Medulla oblongata (tissue), 1 donor: Measurements from ENCODE around the gene NSMCE1.

Source experiments
- DNase-seq: peaks from one replicate; pipeline ENCODE4 v3.0.0-alpha.2; 2015; ENCODE audit errors: extremely low spot score

NSMCE1 gene

GRCh38 chr16:27243725-27244362, 24.7 kb downstream of the NSMCE1 start:
- DNase-seq, result no peak

DNA sequence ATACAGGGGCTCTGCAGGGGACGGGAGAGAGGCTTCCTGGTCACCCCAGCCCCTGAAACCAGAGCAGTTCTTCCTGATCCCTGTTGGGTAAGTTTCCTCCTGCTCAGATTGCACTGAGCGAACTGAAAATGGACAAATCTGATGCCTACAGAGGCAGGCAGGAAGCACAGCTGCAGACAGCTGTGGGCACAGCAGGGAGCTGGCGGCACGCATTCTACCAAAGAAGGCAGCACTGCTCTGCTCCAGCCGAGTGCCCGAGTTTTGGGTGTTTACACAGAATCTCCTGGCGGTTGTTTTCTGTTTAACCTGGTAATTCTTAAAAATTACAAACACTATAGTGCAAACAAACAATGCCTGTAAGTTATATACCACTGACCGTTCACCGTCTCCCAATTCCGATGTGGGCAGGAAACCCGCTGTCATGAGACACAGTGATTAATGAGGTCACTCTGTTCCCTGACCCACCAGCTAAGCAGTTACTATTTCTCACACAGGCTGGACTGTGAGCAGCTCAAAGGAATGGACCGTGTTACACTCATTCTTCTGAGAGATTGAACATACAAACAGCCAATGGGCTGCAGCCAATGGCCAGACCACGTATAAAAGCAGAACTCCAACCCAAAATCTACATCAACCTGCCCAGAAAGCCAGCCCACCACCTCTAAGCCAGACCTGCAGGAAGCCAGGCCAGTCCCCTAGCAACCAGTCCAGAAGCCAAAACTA, 25.5 kb downstream of the NSMCE1 start:
- DNase-seq, result peak; percentile 66

DNA sequence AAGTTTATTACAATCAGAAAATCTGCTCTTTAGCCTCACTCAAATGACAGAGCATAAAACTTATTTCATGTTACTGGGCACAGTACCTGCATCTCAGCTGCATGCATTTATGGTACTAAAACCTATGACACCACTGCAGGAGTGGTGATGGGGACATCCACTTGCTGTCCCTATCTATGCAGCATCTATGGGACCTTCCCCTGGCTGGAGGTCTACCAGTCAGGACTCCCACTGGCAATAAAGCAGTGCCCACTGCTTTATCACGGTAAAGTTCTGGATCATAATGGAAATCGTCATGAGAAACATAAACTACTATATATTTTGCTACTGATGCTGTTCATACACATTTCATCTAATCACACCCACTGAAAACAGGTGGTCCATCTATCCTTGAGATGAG, 26.2 kb downstream of the NSMCE1 start:
- DNase-seq, result no peak

- no peak for DNase-seq
Measured at GRCh38 chr16:27241658-27242057, 26.9 kb downstream of the NSMCE1 start.

DNA sequence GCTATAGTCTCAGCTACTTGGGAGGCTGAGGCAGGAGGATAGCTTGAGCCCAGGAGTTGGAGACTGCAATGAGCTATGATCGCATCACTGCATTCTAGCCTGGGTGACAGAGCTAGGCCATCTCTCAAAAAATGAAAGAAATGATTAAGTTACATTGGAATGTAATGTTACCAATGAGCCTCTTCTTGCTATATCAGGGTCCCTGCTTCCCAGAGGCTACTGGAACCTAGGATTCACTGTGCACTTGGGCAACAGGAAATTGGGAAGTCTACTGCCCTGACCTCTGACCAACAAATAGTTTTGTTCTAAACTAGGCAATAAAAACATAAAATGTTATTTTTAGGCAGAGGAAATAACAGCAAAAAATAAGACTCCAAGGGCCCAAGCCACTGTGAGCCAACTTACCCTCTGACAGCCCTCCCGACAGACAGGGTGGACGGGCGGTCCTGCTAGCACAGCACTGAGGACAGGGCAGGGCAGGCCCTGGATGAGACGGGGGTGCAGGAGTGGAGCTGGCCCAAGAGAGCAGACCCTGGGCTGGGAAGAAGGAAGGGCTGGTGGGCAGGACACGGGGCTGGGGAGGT, 27.5 kb downstream of the NSMCE1 start:
- no peak for DNase-seq

GRCh38 chr16:27239906-27240655, 28.5 kb downstream of the NSMCE1 start:
- DNase-seq, result no peak

GRCh38 chr16:27239026-27239425, 29.5 kb downstream of the NSMCE1 start:
- no peak for DNase-seq

DNA sequence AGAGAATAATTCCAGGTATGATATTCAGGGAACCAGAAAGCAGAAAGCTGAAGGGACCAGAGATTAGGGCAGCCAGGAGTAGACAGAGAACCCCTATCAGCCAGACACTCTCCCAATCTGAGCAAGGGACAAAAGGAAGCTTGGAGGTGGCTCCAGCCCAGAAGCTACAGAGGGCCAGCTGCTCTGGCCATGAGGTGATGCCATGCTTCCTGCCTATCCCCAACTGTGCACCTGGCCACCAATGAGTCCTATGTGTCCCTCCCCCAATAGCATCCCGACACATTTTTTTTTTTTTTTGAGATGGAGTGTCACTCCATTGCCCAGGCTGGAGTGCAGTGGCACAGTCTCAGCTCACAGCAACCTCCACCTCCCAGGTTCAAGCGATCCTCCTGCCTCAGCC, 30.0 kb downstream of the NSMCE1 start:
- no peak for DNase-seq

GRCh38 chr16:27238016-27238587, 30.5 kb downstream of the NSMCE1 start:
- DNase-seq, result no peak

DNA sequence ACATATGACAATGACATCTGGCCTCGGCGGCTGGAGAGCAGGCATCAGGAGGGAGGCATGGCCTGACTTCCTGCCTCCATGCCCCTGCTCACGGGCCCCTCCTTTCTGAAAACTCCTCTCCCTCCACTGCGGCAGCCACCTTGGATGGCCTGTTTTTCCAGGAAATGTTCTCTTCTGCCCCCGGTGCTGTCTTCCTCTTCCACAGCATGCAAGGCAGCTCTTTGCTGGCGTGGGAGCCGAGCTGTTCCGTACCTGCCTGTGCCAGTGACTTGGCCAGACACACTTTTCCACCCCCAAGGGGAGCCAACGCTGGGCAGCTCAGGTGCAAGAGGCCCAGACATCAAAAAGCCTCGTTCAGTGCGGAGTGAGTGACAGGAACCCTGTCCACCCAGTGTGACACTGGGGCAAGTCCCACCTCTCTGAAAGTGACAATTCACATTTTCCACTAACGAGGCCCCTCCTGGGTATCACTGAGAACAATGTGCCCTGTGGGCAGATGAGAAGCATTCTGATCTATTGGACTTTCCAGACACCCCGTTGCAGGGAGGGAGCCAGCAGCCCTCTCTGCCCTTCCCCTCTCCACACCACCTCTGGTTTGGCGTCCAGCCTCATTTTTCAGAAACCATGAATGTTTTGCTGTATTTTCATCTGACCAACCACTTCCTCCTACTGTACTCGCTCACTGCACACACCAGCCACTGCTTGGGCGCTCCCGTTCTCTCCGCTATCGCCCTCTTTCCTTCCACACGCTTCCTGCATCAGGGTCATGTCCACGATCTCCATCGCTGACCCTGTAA, 31.2 kb downstream of the NSMCE1 start:
- peak; percentile 42 for DNase-seq

DNA sequence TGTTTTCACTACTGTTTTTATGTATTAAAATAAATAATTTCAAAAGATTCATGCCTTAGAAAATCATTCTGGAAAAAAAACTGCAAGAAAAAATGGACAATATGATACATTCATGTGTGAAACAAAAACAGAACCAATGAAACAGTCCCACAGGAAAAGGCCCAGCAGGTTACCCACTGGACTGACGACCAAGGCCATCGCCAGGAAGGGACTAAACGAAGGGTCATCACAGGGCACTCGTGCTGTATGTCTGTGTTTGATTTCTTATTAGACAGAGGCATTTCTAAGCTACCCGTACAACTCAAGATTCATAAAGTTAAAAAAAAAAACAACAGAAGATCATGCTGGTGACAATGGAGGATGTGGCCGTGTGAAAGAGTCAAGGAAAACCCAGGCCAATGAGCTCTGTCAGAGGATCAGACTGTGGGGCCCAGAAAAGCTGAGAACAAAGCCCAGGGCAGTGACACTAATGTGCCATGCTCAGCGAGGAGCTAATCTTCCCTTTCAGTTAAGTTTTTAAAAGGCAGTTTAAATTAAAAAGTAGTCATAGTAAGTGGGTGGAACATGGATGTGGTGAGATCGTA, 31.8 kb downstream of the NSMCE1 start:
- no peak for DNase-seq

GRCh38 chr16:27235938-27236245, 32.7 kb downstream of the NSMCE1 start:
- no peak for DNase-seq

DNA sequence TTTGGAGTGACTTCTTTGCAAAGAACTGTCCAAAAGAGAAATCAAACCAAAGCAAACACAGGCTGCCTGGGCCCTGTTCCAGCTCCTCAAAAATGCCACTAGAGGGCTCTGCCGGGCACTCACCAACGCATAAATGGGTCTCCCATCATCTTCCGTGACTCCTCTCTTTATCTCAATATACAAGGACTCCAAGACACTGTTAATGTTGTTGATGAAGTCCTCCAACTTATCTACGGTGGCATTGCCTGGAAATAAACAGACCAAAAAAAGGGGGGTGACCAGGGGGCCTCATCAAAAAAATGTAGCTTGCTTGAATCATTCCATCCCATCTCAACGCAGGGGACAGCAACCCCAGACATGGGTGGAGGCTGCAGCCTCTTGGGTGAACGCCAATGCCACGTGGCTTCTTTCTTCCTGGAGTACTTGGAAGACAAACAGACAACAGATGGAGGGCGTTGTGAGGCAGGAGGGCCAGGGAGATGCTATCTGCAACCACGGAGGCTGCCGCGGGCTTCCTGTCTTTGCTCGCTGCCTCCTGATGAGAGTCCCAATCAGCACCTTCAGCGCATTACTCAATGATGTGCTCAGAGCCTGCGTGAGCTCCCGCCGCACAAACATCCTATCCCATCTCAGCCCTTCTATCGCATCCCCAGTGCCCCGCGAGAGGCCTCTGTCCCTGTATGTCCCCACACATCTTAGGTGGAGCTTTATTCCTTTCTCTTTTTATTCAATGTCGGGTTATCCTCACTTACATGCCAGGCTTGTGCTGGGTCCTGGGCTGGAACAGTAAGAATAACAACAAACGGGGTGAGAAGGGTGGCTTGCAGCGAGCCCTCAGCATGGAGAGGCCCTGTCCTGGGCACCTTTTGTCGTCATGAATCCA, 33.3 kb downstream of the NSMCE1 start:
- peak; percentile 88 for DNase-seq

DNA sequence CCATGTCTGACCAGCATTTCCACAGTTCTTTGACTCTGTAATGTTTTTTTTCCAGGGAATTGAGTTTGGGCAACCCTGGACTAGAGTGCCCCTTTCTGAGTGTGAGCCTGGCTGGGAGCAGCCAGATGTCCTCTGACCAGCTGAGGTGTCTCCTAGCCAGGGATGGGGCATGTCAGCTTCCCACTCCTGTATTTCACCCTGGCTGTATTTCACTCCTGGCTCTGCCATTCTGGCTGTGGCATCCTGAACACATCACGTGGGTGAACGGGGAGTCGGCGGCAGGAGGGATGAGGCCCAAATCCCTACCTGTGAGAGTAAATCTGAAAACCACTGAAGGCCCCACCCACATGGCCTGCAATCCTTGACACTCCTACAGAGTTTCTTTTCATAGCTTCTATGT, 34.0 kb downstream of the NSMCE1 start:
- no peak for DNase-seq

GRCh38 chr16:27234171-27234570, 34.4 kb downstream of the NSMCE1 start:
- no peak for DNase-seq

GRCh38 chr16:27233731-27234130, 34.8 kb downstream of the NSMCE1 start:
- DNase-seq, result no peak

DNA sequence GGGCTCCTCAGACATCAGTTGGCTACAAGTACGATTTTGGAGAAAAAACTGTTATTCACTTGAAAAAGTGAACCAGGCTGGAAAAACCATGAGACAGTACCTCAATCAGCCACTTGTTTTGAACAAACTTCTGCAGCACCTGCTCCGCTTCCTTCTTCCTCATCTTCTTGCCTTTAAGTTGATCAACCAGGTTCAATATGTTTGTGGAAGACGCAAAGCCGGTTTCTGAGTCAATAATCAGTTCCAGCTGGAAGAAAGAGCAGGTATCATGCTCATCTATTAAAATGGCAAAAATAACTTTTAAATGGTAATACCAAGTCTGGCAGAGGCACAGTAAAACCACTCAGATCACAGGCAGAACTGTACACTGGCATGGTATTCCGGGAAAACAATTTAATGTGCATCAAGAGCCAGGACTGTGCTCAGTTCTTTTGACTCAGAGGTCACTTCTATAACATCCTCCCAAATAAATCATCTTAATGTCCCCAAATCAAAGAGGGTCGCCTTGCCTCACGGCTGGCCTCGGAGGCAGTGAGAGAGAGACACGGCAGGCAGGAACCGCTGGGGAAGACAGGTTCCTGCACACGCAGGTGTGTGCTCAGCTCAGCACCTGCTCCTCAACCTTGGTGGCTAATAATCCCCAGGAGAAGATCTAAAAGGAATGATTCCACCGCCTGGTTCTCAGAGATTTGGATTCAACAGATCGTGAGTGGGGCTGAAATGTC, 35.5 kb downstream of the NSMCE1 start:
- no peak for DNase-seq

DNA sequence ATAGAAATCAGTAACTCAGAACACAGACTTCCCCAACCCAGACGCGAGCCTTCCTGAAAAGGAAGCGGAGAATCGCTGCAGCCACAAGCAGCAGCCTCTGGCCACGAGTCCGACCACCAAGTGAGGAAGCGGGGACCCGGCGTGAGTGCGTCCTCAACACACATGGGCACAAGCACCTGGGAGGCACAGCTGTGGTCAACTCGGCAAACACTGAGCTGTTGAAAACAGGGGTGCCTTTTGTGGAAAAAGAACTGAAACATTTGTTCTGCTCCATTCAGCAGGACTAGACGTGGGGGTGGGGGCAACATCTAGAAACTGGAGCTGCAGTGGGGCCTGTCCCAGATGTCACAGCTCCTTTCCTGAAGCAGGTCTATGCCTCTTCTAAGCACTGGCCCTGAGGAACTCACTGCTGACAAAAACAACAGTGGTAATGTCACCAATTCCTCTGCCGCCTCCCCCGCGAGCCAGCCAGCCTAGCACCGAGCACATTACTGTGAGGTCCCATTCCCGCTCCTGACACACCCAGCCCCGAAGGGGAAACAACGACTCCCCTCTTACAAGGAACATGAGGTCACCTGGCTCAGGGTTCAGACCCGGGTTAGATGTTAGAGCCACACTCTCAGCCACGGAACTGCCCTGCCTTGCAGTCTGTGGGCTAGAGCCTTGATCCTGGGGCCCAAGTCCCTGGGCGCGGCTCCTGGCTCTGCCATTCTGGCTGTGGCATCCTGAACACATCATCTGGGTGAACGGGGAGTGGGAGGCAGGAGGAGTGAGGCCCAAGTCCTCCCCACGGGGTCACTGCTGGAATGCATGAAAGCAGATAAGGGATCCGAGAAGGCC, 36.3 kb downstream of the NSMCE1 start:
- DNase-seq, result peak; percentile 75

DNA sequence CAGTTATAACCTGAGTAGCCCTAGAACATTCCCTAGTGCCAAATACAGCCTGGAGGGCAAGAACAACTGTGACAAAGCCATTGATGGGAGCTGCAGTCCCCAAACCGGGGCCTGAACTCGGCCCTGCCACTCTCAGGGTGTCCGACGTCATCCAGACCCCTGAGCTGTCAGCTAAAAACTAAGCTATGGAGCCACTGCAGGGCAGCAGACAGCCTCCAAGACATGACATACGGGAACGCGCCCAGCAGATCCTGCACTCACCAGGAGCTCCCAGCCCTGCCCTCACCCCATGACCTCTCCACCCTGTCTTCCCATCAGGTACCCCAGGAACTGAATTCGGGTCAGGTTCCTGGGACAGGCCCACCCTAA, 36.9 kb downstream of the NSMCE1 start:
- no peak for DNase-seq
